EL (cell line): ENCODE data around the gene CENPF.
"Not testable (repeated sequence)": the region's sequence is repeated elsewhere in the genome, so short reads cannot be mapped to it uniquely, and the experiment has no call there.

Source experiments
- DNase-seq: peaks from one replicate; pipeline ENCODE4 v3.0.0-alpha.2; 2016

The CENPF gene

DNA sequence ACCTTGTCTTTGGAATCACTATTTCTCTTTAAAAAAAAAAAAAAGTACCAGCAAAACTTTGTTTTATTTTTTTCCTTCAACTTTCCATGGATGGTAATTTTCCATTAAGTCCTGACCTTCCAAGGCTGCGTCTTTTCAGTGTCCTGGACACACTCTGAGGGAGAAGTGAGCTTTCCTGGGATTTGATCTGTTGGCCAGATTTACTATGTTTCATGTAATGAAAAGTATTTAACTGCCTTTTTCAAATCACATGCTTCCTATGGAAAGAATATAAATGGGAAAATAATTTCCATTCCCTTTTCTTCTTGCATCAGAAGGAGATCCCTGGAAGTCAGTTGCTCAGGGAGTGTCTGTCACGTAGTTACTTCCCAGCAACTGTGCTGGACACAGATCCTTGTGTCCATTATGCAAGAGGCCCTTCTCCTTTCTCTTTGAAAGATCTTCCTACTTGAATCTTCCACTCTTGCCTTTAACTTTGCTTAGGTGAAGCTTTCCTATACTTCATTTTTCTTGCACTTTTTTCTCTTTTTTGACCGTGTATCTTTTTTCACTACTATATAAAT lies 59.3 kb downstream of the CENPF start:
- DNase-seq = no peak

DNA sequence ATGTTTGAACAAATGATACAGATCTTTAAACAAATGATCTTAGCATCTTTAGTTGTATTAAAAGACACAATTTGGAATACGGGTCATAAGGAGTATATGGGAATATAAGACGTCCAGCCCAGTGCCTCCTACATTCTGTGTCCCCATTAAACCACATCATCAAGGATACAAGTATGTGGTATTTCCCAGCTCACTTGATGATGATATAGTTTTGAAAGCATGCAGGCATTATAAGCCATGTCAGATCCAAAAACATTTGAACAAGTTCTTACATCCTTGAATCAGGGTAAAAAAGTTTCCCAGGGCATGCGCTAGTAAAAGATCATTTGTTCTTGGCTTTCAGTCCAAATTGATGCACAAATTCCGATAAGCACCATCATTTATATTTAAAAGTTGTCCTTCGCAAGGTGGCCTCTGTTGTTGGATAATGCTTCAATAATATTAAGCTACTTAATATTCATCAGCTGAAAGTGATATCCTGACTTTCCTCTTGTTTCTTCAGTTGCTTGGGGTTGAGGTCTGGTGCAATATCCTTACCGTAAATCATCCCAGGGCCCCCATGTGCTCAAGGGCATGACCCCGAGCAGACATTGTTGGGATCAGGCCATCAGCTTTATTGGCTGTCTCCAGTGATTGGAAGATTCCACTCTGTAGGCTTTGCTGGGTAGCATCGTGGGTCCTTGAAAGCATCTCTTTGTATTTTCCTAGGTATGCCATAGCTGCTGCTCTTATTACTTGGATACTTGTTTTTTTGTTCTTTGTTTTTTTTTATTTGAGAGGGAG lies 61.8 kb downstream of the CENPF start:
- DNase-seq = peak; percentile 6

DNA sequence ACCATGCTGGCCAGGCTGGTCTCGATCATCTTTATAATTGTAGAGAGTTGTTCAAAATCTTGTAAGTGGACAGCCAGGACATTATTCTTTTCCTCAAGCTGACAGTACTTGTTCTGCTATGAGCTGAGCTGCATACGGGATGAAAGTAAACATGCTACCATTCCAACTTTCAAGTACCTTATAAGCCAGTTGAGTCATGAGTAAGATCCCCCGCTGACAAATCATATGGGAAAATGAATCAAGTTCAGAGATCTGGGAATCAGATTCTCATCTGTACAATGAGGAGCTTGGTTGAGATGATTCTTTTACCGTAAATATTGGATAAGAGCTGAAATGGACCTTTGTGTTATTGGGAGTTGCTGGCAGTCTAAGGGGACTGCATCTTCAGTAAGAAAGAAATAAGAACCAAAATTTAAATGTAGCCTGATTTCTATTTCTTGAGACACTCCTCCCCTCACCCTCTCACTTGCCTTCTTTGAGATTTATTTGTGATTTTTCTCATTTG lies 62.7 kb downstream of the CENPF start:
- DNase-seq = no peak

DNA sequence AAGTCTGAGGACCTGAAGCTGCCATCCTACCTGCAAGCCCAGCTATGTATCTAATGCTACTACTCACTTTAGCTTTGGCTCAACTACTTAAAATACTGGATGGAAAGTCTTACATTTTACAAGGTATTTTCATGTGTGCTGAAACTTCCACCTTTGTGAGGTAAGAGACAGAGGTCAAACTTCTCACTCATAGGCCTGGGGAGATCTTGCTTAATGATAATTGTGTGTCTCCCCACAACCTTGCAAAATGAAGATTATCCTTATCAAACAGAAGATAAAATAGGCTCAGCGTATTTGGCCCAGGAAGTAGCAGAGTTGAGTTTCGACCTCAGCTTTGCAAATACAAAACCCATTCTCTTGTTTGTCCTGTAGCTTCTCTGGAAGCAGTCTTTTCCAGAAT lies 63.7 kb downstream of the CENPF start:
- DNase-seq = no peak

DNA sequence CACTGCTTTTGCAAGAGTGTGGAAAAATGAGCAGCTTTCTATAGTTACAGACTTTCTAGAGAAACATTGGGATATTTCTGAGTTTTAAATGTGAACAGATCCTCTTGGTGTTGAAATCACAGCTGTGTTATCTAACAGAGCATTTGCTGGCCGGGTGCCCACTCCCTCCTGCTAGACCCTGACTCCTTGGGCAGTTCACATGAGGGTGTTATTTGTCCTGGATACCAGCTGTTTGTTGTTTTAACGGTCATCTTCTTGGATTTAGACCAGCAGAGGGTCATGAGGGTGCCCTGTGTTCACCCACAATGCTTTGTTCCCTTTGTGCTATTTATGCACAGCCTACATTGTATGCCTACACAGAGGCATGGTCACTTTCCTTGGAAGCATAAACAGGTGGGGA lies 67.1 kb downstream of the CENPF start:
- peak; percentile 30 for DNase-seq

DNA sequence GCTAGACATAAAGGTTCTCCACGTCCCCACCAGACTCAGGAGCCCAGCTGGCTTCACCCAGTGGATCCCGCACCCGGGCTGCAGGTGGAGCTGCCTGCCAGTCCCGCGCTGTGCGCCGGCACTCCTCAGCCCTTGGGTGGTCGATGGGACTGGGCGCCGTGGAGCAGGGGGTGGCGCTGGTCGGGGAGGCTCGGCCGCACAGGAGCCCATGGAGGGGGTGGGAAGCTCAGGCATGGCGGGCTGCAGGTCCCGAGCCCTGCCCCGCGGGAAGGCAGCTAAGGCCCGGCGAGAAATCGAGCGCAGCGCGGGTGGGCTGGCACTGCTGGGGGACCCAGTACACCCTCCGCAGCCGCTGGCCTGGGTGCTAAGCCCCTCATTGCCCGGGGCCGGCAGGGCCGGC lies 70.0 kb downstream of the CENPF start:
- not testable (repeated sequence) for DNase-seq

DNA sequence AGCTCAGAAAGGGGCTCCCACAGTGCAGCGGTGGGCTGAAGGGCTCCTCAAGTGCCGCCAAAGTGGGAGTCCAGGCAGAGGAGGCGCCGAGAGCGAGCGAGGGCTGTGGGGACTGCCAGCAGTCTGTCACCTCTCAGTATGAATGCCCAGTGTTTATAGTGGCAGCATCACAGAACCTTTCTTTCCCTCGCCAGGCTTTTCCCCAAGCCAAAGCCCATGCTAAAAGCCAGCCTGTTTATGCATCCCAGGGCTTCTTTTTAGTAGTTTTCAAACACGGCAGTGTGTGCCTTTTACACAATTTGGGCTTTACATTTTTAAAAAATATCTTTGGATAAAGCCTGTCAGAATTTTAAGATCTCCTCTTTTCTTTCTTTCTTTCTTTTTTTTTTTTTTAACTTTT lies 70.6 kb downstream of the CENPF start:
- DNase-seq = no peak

DNA sequence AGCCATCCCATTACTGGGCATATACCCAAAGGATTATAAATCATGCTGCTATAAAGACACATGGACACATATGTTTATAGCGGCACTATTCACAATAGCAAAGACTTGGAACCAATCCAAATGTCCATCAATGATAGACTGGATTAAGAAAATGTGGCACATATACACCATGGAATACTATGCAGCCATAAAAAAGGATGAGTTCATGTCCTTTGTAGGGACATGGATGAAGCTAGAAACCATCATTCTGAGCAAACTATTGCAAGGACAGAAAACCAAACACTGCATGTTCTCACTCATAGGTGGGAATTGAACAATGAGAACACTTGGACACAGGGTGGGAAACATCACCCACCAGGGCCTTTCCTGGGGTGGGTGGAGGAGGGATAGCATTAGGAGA lies 72.5 kb downstream of the CENPF start:
- not testable (repeated sequence) for DNase-seq

DNA sequence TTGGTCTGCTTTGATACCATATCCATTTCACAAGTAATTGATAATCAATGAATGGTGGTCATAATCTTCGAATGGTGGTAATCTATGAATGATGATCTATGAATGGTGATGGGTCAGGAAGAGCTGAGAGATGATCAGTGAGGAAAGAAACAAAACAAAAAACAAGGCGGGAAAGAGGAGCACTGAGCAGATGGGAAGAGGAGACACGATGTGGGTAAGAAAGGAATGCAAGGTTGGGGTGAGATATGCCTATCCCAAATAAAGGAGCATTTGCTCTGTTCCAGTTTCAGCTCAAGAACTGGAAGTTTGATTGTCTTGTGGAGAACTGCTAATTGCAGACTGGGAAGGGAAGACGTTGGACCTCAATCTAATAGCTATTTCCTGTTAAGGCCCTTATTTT lies 73.8 kb downstream of the CENPF start:
- no peak for DNase-seq

DNA sequence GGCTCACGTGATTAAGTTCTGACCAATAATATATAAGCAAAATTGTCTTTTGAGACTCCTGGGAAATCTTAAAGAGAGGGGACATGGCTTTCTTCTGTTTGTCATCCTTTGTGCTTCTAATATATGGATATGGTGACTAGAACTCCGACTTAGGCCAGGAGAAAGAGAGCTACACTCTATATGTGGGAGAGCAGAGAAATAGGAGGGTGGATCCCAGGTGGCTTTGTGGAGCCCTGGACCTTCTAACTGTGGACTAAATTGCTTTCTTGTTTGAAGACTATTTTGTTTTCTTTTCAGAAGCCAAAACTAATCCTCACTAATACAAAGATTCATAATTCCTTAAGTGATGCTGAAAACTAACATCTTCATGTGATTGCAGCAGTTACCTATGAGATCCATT lies 75.0 kb downstream of the CENPF start:
- DNase-seq = no peak

DNA sequence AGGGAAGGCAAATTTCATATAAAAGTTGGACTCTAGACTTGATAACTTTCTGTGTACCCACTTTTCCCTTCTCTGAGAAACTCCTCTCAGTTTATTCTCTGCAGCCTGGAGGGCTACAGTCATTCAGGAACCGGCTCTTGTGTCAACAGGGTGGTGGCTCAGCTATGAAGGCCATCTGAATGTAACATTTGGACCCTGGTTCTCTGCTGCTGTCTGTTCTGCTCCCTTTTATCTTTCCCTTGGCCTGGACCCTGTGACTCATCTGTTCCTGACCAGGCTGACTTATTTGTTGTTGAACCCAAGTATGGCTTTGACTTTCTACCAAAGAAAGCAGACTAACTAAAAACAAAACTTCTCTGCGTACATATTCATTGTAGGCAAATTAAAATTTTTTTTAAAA lies 75.4 kb downstream of the CENPF start:
- DNase-seq = peak; percentile 24

DNA sequence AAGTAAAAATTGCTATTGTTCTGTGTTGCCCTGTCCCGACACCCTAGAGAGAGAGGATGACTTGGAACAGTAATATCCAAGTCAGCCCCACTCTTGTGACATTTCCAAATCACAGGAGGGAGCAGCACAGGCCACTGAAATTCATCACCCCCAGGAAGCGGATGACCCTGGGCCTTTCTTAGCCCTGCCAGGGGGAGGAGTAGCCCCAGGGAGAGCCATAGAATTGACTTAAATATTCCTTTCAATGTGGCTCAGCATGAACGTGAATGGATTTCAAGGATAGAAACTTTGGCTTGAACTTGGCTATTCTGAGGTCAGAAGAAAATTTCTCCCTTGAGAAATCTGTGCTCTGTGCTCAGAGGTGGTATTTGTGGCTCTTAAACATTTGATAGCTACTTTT lies 80.6 kb downstream of the CENPF start:
- DNase-seq = no peak

DNA sequence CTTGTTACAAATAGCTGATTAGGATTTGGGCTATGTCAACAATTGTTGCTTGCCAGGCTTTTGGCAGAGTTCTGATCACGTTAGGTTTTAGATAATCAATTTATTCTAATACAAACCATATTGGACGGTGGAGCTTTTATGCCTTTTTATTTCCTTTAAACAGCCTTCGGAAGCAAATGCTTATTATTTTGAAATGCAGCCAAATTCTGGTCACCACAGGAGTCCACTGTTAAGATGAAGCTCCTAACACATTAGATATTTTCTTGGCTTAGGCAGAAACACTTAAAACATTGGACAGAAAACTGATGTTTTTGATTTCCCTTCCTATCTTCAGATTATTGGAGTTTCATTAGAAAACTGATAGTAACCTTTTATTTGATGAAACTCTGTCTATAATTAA lies 82.9 kb downstream of the CENPF start:
- DNase-seq = no peak

DNA sequence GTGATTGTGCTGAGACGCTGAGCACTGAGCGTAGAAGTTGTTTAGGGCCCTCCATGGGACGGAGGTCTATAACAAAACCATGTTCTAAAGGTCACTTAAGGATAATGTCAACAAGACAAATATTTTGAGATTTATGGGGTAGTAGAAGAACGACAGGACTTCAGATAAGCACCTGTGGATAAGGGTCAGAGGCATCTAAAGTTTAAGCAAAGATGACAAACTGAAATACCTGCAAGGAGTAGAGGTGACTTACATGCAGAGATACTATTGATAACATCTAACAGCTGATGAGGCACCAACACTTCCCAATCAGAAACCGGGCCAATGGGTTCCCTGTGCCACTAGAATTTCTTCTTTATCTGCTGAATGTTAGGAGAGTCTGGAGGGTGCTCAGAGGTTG lies 83.5 kb downstream of the CENPF start:
- no peak for DNase-seq

DNA sequence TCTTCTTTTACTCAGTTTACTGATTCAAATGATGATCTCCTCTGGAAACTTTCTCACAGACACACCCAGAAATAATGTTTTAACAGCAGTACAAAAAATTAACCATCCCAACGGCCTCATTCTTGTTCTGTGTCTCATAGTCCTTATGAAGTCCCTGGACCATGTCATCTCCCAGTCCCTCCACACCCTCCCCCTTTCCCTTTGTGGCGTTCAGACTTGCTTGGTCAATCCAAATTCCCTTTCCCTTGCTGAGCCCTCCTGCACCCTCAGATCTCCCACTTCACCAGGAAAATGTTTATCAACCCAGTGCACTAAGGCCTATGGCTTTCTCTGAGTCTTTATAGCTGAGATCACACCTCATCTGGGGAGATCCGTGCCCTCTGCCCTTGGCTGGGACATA lies 85.9 kb downstream of the CENPF start:
- DNase-seq = no peak

DNA sequence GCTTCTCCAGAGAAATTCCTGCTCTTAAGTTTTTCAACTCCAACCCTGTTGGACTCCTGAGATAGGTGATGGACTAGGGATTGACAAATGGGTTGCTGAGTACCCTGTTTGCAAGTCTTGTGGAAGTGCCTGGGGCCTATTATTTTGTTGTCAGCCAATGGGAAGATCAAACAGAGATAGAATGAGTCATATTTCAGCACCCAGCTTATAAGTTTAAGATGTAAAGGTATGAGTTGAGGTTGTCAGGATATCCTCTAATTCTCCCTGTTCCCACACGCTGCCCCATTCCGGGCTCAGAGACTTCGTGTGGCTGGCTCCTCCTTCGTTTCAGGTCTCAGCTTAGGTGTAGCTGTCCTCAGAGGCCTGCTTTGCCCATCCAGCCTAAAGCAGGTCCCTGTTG lies 91.8 kb downstream of the CENPF start:
- no peak for DNase-seq

DNA sequence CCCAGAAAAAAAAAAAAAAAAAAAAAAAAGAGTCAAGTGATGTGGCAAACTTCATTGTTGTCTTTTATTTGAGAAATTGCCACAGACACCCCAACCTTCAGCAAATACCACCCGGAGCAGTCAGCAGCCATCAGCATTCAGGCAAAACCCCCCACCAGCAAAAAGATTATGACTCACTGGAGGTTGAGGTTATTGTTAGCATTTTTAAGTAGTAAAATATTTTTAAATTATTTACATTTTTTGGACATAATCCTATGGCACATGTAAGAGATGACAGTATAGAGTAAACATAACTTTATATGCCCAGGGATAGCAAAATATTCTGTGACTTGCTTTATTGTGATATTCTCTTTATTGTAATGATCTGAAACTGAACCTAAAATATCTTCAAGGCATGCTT lies 95.6 kb downstream of the CENPF start:
- DNase-seq = no peak

DNA sequence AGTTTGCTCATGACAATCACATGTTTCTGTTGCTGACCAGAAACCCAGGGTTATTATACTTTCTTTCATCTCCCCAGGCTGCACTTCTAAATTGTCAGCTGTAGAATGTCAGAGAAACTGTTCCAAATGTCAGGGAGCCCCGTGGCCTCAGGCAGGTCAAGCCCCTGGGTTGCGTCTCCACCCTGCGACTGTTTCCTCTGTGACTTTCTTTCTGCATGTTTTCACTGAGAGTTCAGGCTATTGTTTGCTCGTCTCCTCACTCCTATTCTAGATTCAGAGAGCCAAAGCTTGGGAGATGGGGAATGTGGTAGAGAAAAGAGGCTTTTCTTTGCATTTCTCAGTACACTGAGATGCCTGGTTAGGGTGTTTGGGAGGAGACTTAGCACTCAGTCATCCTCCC lies 97.4 kb downstream of the CENPF start:
- no peak for DNase-seq

DNA sequence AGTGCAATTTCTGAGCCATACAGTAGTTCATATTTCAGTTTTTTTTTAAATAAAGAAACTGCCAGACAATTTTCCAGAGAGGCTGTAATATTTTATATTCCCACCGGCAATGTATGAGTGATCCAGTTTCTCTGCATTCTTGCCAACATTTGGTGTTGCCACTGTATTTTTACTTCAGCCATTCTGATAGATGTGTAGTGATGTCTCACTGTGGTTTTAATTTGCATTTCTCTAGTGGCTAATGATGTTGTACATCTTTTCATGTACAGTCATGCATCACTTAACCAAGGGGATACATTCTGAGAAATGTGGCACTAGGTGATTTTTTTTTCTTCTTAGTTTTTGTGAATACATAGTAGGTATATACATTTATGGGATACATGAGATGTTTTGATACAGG lies 99.6 kb downstream of the CENPF start:
- no peak for DNase-seq

DNA sequence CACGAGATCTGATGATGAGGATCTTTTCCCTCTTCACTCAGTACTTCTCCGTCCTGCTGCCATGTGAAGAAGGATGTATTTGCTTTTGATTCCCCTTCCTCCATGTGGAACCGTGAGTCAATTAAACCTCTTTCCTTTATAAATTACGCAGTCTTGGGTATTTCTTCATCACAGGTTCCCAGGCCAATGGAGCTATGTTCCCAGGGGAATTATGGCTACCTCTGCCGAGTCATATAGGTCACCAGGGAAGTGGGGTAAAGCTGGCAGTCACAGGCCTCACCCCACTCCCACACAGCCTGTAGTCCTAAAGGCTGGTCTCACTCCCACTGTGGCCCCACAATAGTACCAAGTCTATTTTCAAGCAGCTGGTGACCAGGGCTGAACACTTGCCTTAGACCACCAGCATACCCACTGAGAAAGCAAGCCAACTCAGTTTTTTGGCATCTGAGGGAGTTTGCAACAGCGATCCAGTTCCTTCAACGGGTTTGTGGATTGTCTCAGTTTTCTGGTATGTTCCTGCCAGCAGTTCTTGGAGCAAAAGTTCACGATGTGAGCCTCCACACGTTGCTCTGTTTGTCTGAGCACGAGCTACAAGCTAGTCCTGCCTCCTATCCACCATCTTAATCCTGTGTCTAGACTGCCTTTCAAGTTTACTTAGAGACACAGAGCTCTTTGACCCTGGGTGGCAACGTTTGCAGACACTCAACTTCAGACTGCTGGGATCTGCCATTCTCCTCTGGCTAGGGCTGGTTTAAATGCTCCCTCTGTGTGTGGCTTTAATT lies 104.5 kb downstream of the CENPF start:
- DNase-seq = no peak

DNA sequence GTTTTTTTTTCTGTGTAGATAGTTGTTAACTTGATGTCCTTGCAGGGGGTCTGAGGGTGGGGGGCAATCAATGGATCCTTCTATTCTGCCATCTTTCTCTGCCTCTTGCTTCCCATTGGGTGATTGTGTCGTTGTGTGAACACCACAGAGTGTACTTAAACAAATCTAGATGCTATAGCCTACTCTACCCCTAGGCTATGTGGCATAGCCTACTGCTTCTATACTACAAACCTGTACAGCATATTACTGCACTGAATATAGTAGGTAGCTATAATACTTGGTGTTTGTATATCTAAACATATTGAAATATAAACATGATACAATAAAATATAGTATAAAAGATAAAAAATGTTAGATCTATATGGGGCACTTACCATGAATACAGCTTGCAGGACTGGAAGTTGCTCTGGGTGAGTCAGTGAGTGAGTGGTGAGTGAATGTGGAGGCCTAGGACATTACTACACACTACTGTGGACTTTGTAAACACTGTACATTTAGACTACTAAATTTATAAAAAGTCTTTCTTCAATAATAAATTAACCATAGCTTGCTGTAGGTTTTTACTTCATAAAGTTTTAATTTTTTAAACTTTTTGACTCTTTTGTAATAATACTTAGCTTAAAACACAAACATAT lies 105.4 kb downstream of the CENPF start:
- DNase-seq = no peak

DNA sequence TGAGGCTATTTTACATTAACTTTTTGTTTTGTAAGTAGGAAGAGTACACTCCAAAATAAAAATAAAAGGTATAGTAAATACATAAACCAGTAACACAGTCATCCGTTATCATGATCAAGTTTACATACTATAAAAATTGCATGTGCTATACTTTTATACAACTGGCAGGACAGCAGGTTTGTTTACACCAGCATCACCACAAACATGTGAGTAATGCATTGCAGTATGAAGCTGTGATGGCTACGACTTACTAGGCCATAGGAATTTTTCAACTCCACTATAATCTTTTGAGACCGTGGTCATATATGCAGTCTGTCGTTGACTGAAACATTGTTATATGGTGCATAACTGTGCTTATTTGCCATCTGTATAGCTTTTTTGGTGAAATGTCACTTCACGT lies 106.2 kb downstream of the CENPF start:
- DNase-seq = no peak

DNA sequence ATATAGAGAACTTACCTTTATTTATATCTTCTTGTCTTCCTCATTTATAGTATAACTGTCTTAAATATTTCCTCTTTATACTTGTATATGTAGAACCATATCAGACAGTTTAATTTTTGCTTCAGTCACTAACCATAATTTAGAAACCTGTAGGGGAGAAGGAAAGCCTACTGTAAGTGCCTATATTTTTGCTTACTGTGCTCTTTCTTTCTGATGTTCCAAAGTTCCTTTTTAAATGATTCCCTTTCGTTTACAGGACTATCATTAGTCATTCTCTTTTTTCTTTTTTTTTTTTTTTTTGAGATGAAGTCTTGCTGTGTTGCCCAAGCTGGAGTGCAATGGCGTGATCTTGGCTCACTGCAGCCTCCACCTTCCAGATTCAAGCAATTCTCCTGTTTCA lies 109.7 kb downstream of the CENPF start:
- DNase-seq = no peak
